ENCODE measurements around the gene ABHD6. TPM values are rescaled to one million over a fixed set of nuclear protein-coding genes. Genes with fewer than 3 reads are reported as not detected.
"Not testable (repeated sequence)": the region's sequence is repeated elsewhere in the genome, so short reads cannot be mapped to it uniquely, and the experiment has no call there.

Gene ABHD6
- polyA plus RNA-seq, 1 donor from 2014 or later: 38.9 TPM

- Histone ChIP-seq H3K27me3 (ENCODE audit: insufficient read depth, low read depth, low read length) (no peaks in the 10 kb centered on the region), H3K4me2 (ENCODE audit: low read length) (no peak overlapping the region), H3K9ac (ENCODE audit: low read length) (no peak overlapping the region), H3F3A (ENCODE audit: insufficient read depth, low read length, poor library complexity, severe bottlenecking) (no peaks in the 10 kb centered on the region), H3K4me3 (ENCODE audit: low read length) (no peak overlapping the region), H3K79me2 (replicated peaks; ENCODE audit: insufficient read depth, low read length) (no peaks in the 10 kb centered on the region), H3K9me3 (ENCODE audit: low read length) (no peaks in the 10 kb centered on the region), H3K27ac (ENCODE audit: low read length) (no peak overlapping the region), H4K20me1 (ENCODE audit: insufficient read depth) (no peaks in the 10 kb centered on the region), H3K36me3 (ENCODE audit: insufficient read depth, low read length) (no peaks in the 10 kb centered on the region), H2AFZ (ENCODE audit: low read depth, low read length) (no peak overlapping the region), H3K9me2 (ENCODE audit: insufficient read depth, low read length) (no peaks in the 10 kb centered on the region)
- TF ChIP-seq EZH2 (IDR thresholded peaks at IDR 0.05; ENCODE audit: borderline replicate concordance, insufficient read depth, low read length, poor library complexity, severe bottlenecking) (no peak), RAD21 (conservative IDR thresholded peaks at IDR 0.05) (no peak), SMC3 (conservative IDR thresholded peaks at IDR 0.05; ENCODE audit: poor library complexity) (no peak), TAF1 (IDR thresholded peaks at IDR 0.05; ENCODE audit: low read depth) (no peak), EP300 (conservative IDR thresholded peaks at IDR 0.05; ENCODE audit: poor library complexity, severe bottlenecking) (no peak), CTCF (IDR thresholded peaks at IDR 0.05; ENCODE audit: poor library complexity, severe bottlenecking) (no peak), MXI1 (conservative IDR thresholded peaks at IDR 0.05; ENCODE audit: poor library complexity, severe bottlenecking) (no peak), REST (IDR thresholded peaks at IDR 0.05; ENCODE audit: borderline replicate concordance) (no peak), POLR2AphosphoS5 (IDR thresholded peaks at IDR 0.05) (no peak)
Observed at GRCh38 chr3:58266577-58266976, 29.0 kb downstream of the ABHD6 start.

- not testable (repeated sequence) for H3K27ac ChIP-seq (ENCODE audit: low read length); H4K20me1 ChIP-seq (ENCODE audit: insufficient read depth); H3K4me2 ChIP-seq (ENCODE audit: low read length); H2AFZ ChIP-seq (ENCODE audit: low read depth, low read length); H3K36me3 ChIP-seq (ENCODE audit: insufficient read depth, low read length); H3K4me3 ChIP-seq (ENCODE audit: low read length); H3K27me3 ChIP-seq (ENCODE audit: insufficient read depth, low read depth, low read length); H3K9me2 ChIP-seq (ENCODE audit: insufficient read depth, low read length); H3K79me2 ChIP-seq (replicated peaks; ENCODE audit: insufficient read depth, low read length); H3K9ac ChIP-seq (ENCODE audit: low read length); H3K9me3 ChIP-seq (ENCODE audit: low read length); H3F3A ChIP-seq (ENCODE audit: insufficient read depth, low read length, poor library complexity, severe bottlenecking)
Observed at GRCh38 chr3:58267543-58267942, 30.0 kb downstream of the ABHD6 start.

- H4K20me1 ChIP-seq (ENCODE audit: insufficient read depth): no peaks in the 10 kb centered on the region
- no peaks in the 10 kb centered on the region for H3K27me3 ChIP-seq (ENCODE audit: insufficient read depth, low read depth, low read length)
- H3K27ac ChIP-seq (ENCODE audit: low read length): no peak overlapping the region
- no peaks in the 10 kb centered on the region for H3K79me2 ChIP-seq (replicated peaks; ENCODE audit: insufficient read depth, low read length)
- TF ChIP-seq POLR2AphosphoS5 (IDR thresholded peaks at IDR 0.05) (no peak), EP300 (conservative IDR thresholded peaks at IDR 0.05; ENCODE audit: poor library complexity, severe bottlenecking) (no peak), EZH2 (IDR thresholded peaks at IDR 0.05; ENCODE audit: borderline replicate concordance, insufficient read depth, low read length, poor library complexity, severe bottlenecking) (no peak), SMC3 (conservative IDR thresholded peaks at IDR 0.05; ENCODE audit: poor library complexity) (no peak), MXI1 (conservative IDR thresholded peaks at IDR 0.05; ENCODE audit: poor library complexity, severe bottlenecking) (no peak), REST (IDR thresholded peaks at IDR 0.05; ENCODE audit: borderline replicate concordance) (no peak), RAD21 (conservative IDR thresholded peaks at IDR 0.05) (no peak), CTCF (IDR thresholded peaks at IDR 0.05; ENCODE audit: poor library complexity, severe bottlenecking) (no peak), TAF1 (IDR thresholded peaks at IDR 0.05; ENCODE audit: low read depth) (no peak)
- no peak overlapping the region for H2AFZ ChIP-seq (ENCODE audit: low read depth, low read length)
- no peaks in the 10 kb centered on the region for H3K9me2 ChIP-seq (ENCODE audit: insufficient read depth, low read length)
- no peak overlapping the region for H3K4me3 ChIP-seq (ENCODE audit: low read length)
- H3F3A ChIP-seq (ENCODE audit: insufficient read depth, low read length, poor library complexity, severe bottlenecking): no peaks in the 10 kb centered on the region
- no peak overlapping the region for H3K4me2 ChIP-seq (ENCODE audit: low read length)
- H3K36me3 ChIP-seq (ENCODE audit: insufficient read depth, low read length): no peaks in the 10 kb centered on the region
- no peaks in the 10 kb centered on the region for H3K9me3 ChIP-seq (ENCODE audit: low read length)
- H3K9ac ChIP-seq (ENCODE audit: low read length): no peak overlapping the region
Observed at GRCh38 chr3:58269356-58269755, 31.8 kb downstream of the ABHD6 start.

Data from neural cell (in vitro differentiated cells).